LNCAP (cell line): Measurements from ENCODE around the gene SDR39U1.

ENCODE experiments used
- CTCF ChIP-seq: fragments of 450-650 bp; IDR thresholded peaks from 2 replicates; pipeline ENCODE4 v1.5.1; 2017; ENCODE audit warnings: mild to moderate bottlenecking

SDR39U1 gene

DNA sequence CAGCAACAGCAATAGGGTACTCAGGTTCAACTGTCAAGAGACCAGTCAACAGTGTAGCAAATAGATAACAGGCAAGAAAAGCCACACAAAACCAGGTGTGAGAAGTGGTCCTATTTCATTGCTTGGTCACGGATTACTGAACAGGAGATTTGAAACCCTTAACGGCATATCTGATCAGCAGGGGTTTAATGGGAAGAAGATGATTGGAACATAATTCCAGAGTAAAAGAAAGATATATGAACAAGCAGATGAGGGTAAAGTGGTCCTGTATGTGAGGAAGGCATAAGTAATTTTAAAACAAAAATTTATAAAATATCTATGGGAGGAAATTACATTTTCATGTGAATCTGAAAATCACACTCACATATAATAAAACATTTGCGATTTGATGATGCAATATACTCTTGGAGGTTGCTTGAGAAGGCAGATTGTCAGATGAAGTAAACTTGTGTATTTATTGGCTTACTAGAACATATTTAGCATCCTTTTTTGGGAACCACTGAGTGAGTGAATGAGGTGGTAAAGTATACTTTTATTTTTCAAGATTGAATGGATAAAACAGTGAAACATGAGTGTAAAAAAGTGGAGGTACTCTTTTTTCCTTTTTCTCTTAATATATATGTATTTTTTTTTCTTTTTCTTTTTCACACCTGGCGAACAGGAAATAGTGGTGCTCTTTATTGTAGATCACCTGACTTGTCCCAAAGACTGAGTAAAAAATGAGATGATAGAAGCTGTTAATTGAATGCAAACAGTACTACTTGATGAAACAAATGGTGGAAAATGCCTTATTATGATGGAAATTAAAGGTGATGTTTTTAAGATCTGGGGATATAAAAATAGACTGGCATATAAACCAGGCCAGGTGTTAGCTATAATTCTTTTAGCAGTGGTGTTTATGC lies 21.6 kb upstream of the SDR39U1 start:
- TF ChIP-seq CTCF: no peak

- TF ChIP-seq CTCF: no peak
These were observed 20.7 kb upstream of the SDR39U1 start for GRCh38 chr14:24463017-24463883.

GRCh38 chr14:24461336-24461735 lies 18.8 kb upstream of the SDR39U1 start:
- TF ChIP-seq CTCF: no peak

DNA sequence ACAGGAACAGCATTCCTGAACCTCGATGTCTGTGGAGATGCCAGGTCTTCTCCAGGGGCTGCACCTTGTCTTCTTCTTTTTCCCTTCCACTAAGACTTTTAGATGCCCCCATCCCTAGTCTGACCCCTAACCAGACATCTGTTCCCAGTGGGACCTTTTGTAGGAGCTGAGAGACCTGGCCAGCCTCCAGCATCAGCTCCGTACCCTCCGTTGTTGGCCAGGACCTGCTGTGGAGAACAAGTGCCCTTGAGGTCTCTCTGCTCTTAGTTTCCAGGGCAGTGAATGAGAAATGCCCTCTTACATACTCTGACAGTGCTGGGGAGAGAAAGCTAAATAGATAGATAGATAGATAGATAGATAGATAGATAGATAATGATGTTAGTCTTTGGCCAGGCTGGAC lies 16.8 kb upstream of the SDR39U1 start:
- TF ChIP-seq CTCF: no peak

GRCh38 chr14:24458736-24459135 lies 16.2 kb upstream of the SDR39U1 start:
- no peak for TF ChIP-seq CTCF

DNA sequence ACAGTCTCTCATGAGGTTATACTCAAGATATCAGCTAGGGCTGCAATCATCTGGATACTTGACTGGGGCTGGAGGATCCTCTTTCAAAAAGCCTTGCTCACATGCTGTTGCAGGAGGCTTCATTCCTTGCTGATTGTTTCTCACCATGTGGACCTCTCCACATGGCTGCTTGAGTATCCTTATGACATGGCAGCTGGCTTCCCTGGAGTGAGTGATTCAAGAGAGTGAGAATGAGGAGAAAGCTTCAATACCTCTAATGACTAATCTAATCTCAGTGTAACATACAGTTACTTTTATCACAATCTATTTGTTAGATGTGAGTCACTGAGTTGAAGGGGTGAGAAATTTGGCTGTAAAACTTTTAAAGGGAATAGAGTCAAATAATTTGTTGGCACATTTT lies 14.4 kb upstream of the SDR39U1 start:
- no peak for TF ChIP-seq CTCF

- no peak for TF ChIP-seq CTCF
These were observed 583 bp upstream of the SDR39U1 start for GRCh38 chr14:24443053-24443665.
